Bronchial epithelial cell (primary cell): ENCODE data around the gene CNTFR. TPM values are rescaled to one million over a fixed set of nuclear protein-coding genes. Genes with fewer than 3 reads are reported as not detected.

ENCODE experiments used
- DNase-seq: peaks from one replicate; pipeline ENCODE4 v3.0.0-alpha.2; 2010; ENCODE audit warnings: low read depth
- FAIRE-seq: peaks from 2 replicates; lab custom pipeline; 2011; peaks lifted over from hg19 to GRCh38; lab: Jason Lieb, UNC
- H3K27me3 ChIP-seq: 2 replicates; pipeline ENCODE4 v1.5.1; 2011; ENCODE audit warnings: low read length; ENCODE audit not compliant: control insufficient read depth, insufficient read depth
- H3K36me3 ChIP-seq: 2 replicates; pipeline ENCODE4 v1.5.1; 2011; ENCODE audit warnings: low read length; ENCODE audit not compliant: control insufficient read depth, insufficient read depth
- H3K4me3 ChIP-seq: 2 replicates; pipeline ENCODE4 v1.5.1; 2011; ENCODE audit warnings: mild to moderate bottlenecking, low read depth, low read length, control low read depth
- total RNA-seq: library from RNA; depleted of rRNA; stranded (reverse); fragments of >200 nt; gene quantifications from 2 replicates; pipeline ENCODE4 v1.2.1, GENCODE V29; 2014
- TF ChIP-seq, protein P1 (sequence below): IDR thresholded peaks from 2 replicates; pipeline ENCODE4 v1.5.1; 2011; ENCODE audit warnings: mild to moderate bottlenecking, moderate library complexity, low read length, control low read depth, inconsistent platforms; ENCODE audit not compliant: insufficient read depth, severe bottlenecking

CNTFR gene
- total RNA-seq, 1 donor from 2014 or later: not detected

DNA sequence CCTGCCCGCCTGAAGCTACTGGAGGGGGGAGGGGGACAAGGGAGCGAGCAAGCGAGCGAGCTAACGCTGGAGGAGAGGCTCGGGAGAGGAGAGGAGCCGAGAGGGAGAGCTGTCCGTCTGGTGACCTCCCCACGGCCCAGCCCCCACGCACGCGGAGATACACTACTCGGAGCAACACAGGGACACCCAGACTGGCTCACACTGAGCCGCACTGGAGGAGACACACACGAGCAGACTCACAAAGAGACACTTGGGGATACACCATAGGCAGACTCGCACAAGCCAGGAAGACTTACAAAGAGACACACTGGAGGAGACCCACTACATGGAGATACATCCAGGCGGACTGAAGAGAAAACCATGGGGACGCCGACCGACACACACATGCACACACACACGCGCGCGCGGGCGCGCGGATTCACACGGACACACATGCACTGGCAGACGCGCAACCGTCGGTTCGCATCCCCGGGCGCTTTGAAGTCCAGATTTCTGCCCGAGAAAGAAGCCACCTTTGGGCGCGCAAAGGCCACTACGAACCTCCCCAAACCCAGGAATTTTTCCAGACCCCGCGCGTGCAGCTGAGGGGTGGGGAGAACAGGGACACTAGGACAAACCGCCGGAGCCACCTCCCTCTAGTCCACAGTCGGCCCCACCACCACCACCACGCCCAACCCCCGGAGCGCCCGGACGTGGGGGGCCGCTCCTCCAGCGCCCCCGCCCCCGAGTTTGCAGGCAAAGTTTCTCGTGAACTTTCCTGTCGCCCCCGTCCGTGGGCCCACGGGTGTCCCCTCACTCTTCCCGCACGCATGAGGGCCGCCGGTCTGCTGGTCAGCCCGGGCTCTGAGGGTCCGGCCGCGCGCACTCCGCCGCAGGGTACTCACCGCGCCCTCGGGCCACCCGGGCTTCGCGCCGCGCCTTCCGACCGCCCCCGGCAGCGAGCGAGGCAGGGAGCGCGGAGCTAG is 571 bp downstream of the CNTFR start:
- Histone ChIP-seq H3K36me3 (no peaks in the 10 kb centered on the region), H3K27me3 (peaks cover 49% of the 10 kb centered on the region), H3K4me3 (no peak overlapping the region)
- TF ChIP-seq, protein P1, sequence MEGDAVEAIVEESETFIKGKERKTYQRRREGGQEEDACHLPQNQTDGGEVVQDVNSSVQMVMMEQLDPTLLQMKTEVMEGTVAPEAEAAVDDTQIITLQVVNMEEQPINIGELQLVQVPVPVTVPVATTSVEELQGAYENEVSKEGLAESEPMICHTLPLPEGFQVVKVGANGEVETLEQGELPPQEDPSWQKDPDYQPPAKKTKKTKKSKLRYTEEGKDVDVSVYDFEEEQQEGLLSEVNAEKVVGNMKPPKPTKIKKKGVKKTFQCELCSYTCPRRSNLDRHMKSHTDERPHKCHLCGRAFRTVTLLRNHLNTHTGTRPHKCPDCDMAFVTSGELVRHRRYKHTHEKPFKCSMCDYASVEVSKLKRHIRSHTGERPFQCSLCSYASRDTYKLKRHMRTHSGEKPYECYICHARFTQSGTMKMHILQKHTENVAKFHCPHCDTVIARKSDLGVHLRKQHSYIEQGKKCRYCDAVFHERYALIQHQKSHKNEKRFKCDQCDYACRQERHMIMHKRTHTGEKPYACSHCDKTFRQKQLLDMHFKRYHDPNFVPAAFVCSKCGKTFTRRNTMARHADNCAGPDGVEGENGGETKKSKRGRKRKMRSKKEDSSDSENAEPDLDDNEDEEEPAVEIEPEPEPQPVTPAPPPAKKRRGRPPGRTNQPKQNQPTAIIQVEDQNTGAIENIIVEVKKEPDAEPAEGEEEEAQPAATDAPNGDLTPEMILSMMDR: no peak
- DNase-seq (no peak), FAIRE-seq (no peak)

DNA sequence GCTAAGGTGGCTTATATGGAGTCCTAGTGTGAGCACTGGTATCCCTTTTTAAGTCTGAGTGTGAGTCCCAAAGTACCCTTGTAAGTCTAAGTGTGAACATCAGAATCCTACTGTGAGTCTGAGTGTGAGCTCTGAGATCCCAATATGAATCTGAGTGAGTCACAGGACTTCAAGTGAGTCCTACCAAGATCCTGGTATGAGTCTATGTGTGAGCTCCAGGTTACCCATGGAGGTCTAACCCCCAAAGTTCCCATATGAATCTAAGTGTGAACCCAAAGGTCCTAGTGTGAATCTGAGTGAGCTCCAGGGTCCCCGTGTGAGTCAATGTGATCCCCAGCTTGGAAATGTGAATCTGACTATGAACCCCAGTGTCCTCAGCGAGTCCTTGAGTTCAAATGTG is 2.3 kb downstream of the CNTFR start:
- Histone ChIP-seq H3K36me3 (no peaks in the 10 kb centered on the region), H3K27me3 (peaks cover 52% of the 10 kb centered on the region), H3K4me3 (no peak overlapping the region)
- peak; percentile 95 for FAIRE-seq
- peak; percentile 14 for DNase-seq
- TF ChIP-seq, protein P1: no peak

DNA sequence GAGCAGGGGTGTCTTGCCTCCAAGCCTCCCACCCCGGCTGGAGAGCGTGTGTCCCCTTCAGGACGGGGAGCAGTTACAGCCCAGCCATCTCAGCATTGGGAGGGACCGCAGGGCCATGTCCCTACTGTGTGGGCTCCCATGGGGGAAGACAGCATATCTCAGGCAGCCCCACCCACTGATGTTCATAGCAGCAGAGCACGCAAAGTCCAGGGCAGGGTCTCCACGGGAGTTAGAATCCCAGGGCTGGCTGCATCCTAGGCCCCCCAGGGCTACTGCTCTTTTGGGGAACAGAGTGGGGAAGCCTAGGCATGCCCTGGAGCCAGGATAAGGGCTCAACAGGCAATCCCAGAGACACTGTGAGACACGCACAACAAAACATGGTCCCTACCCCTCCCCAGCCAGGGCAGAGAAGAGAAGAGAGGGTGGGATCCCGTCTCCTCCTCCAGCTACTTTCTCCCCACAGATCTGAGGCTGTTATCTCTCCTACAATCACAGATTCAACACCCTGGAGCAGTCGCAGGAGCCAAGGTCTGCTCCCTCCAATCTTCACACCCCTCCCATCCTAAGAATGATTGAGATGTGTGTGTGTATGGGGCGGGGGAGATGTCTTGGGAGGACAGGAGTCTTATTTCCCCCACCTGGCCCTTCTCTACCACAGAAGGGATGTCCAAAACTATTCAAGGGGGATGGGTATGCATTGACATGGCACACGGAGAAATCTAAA is 3.4 kb downstream of the CNTFR start:
- FAIRE-seq (peak; percentile 13), DNase-seq (no peak)
- TF ChIP-seq, protein P1: no peak
- Histone ChIP-seq H3K4me3 (no peak overlapping the region), H3K27me3 (peaks cover 53% of the 10 kb centered on the region), H3K36me3 (no peaks in the 10 kb centered on the region)

DNA sequence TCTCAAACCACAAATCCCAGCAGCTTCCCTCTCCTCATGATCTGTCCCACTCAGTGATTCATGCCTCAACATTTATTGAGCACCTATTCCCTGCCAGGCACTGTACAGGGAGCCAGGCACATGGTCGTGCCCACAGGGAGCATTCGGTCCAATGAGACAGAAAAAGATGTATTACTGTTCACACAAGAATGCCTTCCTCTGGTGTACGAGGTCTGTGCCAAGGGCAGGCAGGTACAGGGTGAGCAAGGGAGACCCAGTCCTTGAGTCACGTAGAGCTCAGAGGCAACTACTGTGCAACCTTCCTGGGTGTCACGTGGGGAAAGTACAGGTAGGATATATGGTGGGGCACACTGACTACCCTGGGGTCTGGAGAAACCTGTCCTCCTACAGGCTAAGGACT is 4.6 kb downstream of the CNTFR start:
- TF ChIP-seq, protein P1: no peak
- Histone ChIP-seq H3K4me3 (no peak overlapping the region), H3K36me3 (no peaks in the 10 kb centered on the region), H3K27me3 (peaks cover 50% of the 10 kb centered on the region)
- no peak for FAIRE-seq
- peak; percentile 41 for DNase-seq

DNA sequence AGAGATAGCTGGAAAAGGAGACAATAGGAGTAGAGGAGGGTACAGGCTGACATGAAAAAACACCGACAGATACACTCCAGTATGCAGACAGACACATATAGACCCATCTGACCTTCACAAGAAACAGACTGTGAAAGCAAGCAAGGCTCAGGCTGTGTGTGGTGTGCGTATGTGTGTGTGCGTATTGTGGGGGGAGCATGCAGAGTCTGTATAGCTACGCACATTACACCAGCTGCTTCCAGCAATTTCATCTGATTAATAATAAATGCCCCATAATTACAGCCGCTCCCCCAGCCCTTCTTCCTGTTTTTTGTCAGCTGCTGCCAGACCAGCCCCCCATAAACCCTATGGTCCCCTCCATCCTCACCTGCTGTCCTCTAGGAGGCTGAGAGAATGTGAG is 6.7 kb downstream of the CNTFR start:
- Histone ChIP-seq H3K36me3 (no peaks in the 10 kb centered on the region), H3K4me3 (no peak overlapping the region), H3K27me3 (peaks cover 52% of the 10 kb centered on the region)
- DNase-seq (no peak), FAIRE-seq (no peak)
- TF ChIP-seq, protein P1: no peak
